Fibroblast of skin of scalp (primary cell): Measurements from ENCODE around the gene SLC44A3.
"Not testable (repeated sequence)": the region's sequence is repeated elsewhere in the genome, so short reads cannot be mapped to it uniquely, and the experiment has no call there.

Experiments used
- DNase-seq: peaks from one replicate; pipeline ENCODE4 v3.0.0-alpha.2; 2013

SLC44A3 gene

DNA sequence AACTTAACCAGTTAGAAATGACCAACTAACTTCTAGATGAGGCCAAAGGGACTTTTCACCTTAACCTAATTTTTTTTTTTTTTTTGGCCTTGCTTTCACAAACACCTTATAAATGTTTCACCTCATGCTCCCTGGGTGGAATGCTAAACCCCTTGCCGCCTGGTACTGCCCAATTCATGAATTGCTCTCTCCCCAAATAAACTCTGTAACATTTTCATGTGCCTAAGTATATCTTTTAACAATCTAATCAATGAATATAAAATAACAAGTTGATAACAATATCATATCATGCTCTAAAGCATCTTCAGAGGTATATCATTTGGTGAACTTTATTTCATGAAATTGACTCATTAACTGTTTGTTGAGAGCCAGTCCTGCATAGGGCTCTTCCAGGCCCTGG, 117.7 kb downstream of the SLC44A3 start:
- DNase-seq = no peak

DNA sequence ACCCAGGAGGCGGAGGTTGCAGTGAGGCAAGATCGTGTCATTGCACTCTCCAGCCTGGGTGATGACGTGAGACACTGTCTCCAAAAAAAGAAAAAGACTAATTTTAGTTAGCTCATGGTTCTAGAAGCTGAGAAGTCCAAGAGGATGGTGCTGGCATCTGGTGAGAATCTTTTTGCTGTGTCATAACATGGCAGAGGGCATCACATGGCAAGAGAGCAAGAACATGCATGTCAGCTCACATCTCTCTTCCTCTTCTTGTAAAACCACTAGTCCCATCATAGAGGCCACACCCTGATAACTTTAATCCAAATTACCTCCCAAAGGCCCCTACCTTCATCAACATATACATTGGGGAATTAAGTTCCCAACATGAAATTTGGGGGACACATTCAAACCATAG, 120.6 kb downstream of the SLC44A3 start:
- DNase-seq = no peak

DNA sequence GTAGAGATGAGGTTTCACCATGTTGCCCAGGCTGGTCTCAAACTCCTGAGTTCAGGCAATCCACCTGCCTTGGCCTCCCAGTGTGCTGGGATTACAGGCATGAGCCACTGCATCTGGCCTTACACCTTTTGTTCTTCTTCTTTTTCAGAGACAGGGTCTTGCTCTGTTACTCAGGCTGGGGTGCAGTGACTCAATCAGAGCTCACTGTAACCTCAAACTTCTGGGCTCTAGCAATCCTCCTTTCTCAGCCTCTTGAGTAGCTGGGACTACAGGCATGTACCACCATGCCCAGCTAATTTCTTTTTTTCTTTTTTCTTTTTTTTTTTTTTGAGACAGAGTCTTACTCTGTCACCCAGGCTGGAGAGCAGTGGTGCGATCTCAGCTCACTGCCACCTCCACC, 121.3 kb downstream of the SLC44A3 start:
- DNase-seq = not testable (repeated sequence)

DNA sequence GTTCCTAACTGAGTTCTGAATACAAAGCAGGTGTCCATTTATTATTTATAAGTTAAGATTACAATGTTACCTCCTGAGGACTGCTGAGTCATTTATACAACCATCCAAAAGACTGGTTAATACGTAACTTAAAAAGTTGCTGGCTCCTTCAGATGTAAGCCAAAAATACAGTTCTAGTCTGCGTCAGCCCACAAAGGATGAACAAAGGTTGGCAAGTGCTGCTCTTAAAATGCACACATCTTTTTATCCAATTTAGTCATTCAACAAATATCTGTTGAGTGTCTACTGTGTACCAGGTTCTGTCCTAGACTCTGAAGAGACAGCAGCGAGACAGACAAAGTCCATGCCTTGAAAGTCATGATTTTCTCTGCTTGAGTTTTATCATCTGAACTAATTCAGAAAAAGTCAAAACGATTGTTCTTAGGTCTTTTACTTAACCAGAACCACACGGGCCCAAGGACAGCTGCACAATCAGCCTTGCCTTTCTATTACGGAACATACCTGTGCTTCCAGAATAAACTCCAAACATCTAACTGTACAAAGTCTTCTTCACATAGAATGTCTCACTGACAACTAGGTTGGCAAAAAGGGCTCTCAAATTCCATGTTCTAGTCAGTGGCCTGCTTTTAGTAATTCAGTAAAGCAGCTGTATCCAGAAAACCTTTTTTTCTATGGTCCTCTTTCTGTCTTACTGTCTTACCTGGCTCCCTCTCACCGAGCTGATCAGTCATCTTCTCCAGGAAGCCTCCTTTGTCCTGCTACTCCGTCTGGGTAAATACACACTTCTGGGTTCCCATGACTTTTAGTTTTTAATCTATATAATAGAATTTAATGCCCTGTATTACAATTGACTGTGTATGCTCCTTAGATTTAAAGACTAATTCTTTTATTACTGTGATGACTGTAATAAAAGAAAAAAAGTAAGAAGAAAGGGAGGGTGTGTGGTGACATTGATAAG, 122.3 kb downstream of the SLC44A3 start:
- no peak for DNase-seq
